ENCODE data around the gene CNOT2. TPM values are rescaled to one million over a fixed set of nuclear protein-coding genes. Genes with fewer than 3 reads are reported as not detected.
A peak's percentile ranks its signal among the peaks of the same experiment; 100 is the strongest.

CNOT2 gene
- total and polyA plus RNA-seq, 4 donors = 17.5 to 93.4 (median 49.0) TPM

- Histone ChIP-seq H3K27me3 (ENCODE audit: control insufficient read depth in 4 of 4, insufficient read depth in 4 of 4, low read length in 3 of 4) (no peaks in the 10 kb centered on the region), H3K9ac (ENCODE audit: low read depth in 1 of 2, low read length in 2 of 2) (no peak overlapping the region), H3K9me3 (ENCODE audit: control insufficient read depth in 4 of 4, low read length in 3 of 4) (peaks cover 0 to 5% (median 4%) of the 10 kb centered on the region in 4 donors), H3K4me3 (ENCODE audit: low read depth in 1 of 3, low read length in 3 of 3) (peak overlapping the region in 1 of 3 donors; percentile 41), H3K4me1 (ENCODE audit: control insufficient read depth in 4 of 4, insufficient read depth in 4 of 4, low read length in 3 of 4) (peaks cover 0 to 4% (median 0%) of the 10 kb centered on the region in 4 donors), H3K27ac (ENCODE audit: low read depth in 1 of 2, low read length in 2 of 2) (no peak overlapping the region), H3K36me3 (ENCODE audit: control insufficient read depth in 4 of 4, insufficient read depth in 3 of 4, low read depth in 1 of 4, low read length in 3 of 4) (no peaks in the 10 kb centered on the region)
- DNase-seq (ENCODE audit: low spot score) = no peak
- TF ChIP-seq HNF4A (conservative IDR thresholded peaks at IDR 0.05) (peak; percentile 55 to 63), RAD21 (IDR thresholded peaks at IDR 0.05) (no peak)
- WGBS = 56% methylated on average over 2 of the region's 2 CpGs
Observed at GRCh38 chr12:70214972-70215617, 28.1 kb upstream of the CNOT2 start.

- Histone ChIP-seq H3K27ac (ENCODE audit: low read depth in 1 of 2, low read length in 2 of 2) (no peak overlapping the region), H3K4me3 (ENCODE audit: low read depth in 1 of 3, low read length in 3 of 3) (no peak overlapping the region)
- DNase-seq (ENCODE audit: low spot score) = no peak
Observed at GRCh38 chr12:70217416-70217815, 25.8 kb upstream of the CNOT2 start.

GRCh38 chr12:70221626-70222025 is 21.6 kb upstream of the CNOT2 start:
- no peaks in the 10 kb centered on the region for H3K27me3 ChIP-seq (ENCODE audit: control insufficient read depth in 4 of 4, insufficient read depth in 4 of 4, low read length in 3 of 4)
- no peak overlapping the region for H3K9ac ChIP-seq (ENCODE audit: low read depth in 1 of 2, low read length in 2 of 2)
- H3K27ac ChIP-seq (ENCODE audit: low read depth in 1 of 2, low read length in 2 of 2) = no peak overlapping the region
- no peaks in the 10 kb centered on the region for H3K36me3 ChIP-seq (ENCODE audit: control insufficient read depth in 4 of 4, insufficient read depth in 3 of 4, low read depth in 1 of 4, low read length in 3 of 4)
- no peak for DNase-seq (ENCODE audit: low spot score)
- TF ChIP-seq HNF4G (IDR thresholded peaks at IDR 0.05) = no peak
- no peak for TF ChIP-seq ZBTB33 (IDR thresholded peaks at IDR 0.05)
- no peak for TF ChIP-seq HNF4A (conservative IDR thresholded peaks at IDR 0.05)
- TF ChIP-seq YY1 (IDR thresholded peaks at IDR 0.05) = no peak
- TF ChIP-seq SP1 (IDR thresholded peaks at IDR 0.05) = no peak
- no peak for TF ChIP-seq GABPA (IDR thresholded peaks at IDR 0.05 in 1 of 2, conservative IDR thresholded peaks at IDR 0.05 in 1 of 2)
- TF ChIP-seq EGR1 (IDR thresholded peaks at IDR 0.05; ENCODE audit: low read depth in 2 of 2) = no peak
- TF ChIP-seq TAF1 (conservative IDR thresholded peaks at IDR 0.05) = no peak
- no peak for TF ChIP-seq NR2F2 (IDR thresholded peaks at IDR 0.05)
- no peak for TF ChIP-seq FOXA2 (IDR thresholded peaks at IDR 0.05)
- no peak for TF ChIP-seq FOXA1 (IDR thresholded peaks at IDR 0.05)
- TF ChIP-seq ATF3 (IDR thresholded peaks at IDR 0.05) = no peak
- no peak for TF ChIP-seq JUND (IDR thresholded peaks at IDR 0.05)
- no peak for TF ChIP-seq RXRA (IDR thresholded peaks at IDR 0.05)
- no peak for TF ChIP-seq MAX (IDR thresholded peaks at IDR 0.05)
- no peak for TF ChIP-seq REST (IDR thresholded peaks at IDR 0.05)
- TF ChIP-seq RAD21 (IDR thresholded peaks at IDR 0.05) = no peak
- no peak for TF ChIP-seq CTCF (IDR thresholded peaks at IDR 0.05; ENCODE audit: low read depth, low read length, missing input control)
- no peak overlapping the region for H3K4me3 ChIP-seq (ENCODE audit: low read depth in 1 of 3, low read length in 3 of 3)
- H3K9me3 ChIP-seq (ENCODE audit: control insufficient read depth in 4 of 4, low read length in 3 of 4) = no peaks in the 10 kb centered on the region
- H3K4me1 ChIP-seq (ENCODE audit: control insufficient read depth in 4 of 4, insufficient read depth in 4 of 4, low read length in 3 of 4) = no peaks in the 10 kb centered on the region

More at GRCh38 chr12:70217416-70217815, 25.8 kb upstream of the CNOT2 start:
- no peak overlapping the region for H3K9ac ChIP-seq (ENCODE audit: low read depth in 1 of 2, low read length in 2 of 2)
- no peaks in the 10 kb centered on the region for H3K27me3 ChIP-seq (ENCODE audit: control insufficient read depth in 4 of 4, insufficient read depth in 4 of 4, low read length in 3 of 4)
- H3K9me3 ChIP-seq (ENCODE audit: control insufficient read depth in 4 of 4, low read length in 3 of 4) = peaks cover 0 to 5% (median 1%) of the 10 kb centered on the region in 4 donors
- peaks cover 0 to 4% (median 0%) of the 10 kb centered on the region in 4 donors for H3K4me1 ChIP-seq (ENCODE audit: control insufficient read depth in 4 of 4, insufficient read depth in 4 of 4, low read length in 3 of 4)
- TF ChIP-seq YY1 (IDR thresholded peaks at IDR 0.05) (no peak), FOXA2 (IDR thresholded peaks at IDR 0.05) (no peak), HNF4G (IDR thresholded peaks at IDR 0.05) (no peak), HNF4A (conservative IDR thresholded peaks at IDR 0.05) (no peak), RAD21 (IDR thresholded peaks at IDR 0.05) (no peak)
- no peaks in the 10 kb centered on the region for H3K36me3 ChIP-seq (ENCODE audit: control insufficient read depth in 4 of 4, insufficient read depth in 3 of 4, low read depth in 1 of 4, low read length in 3 of 4)

Data from liver (tissue), 9 donors.